IMR-90 (cell line): Measurements from ENCODE around the gene PFDN1. TPM values are rescaled to one million over a fixed set of nuclear protein-coding genes. Genes with fewer than 3 reads are reported as not detected.

Experiments used
- ATAC-seq: fragments of 200-7000 bp; cut with Tn5 transposase; 2 replicates; pipeline ENCODE4 v1.9.1; 2020; ENCODE audit warnings: low read depth, mild to moderate bottlenecking, moderate library complexity
- BruUV-seq: library from RNA; stranded (reverse); fragments of 400-500 nt; replicated peaks from 2 replicates; lab custom pipeline; 2021; lab: Mats Ljungman, UMichigan
- CTCF ChIA-PET: fragments of 300-600 bp; formaldehyde crosslinking; extraction: SDS; loops from one replicate; lab custom pipeline; 2021; ENCODE audit warnings: antibody characterized with exemption; lab: Yijun Ruan, JAX
- POLR2A ChIA-PET: fragments of 300-600 bp; sonication (Branson Sonifier 250); formaldehyde crosslinking; loops from one replicate; lab custom pipeline; 2022; ENCODE audit warnings: antibody characterized with exemption; ENCODE audit not compliant: unreplicated experiment; lab: Charles Lee
- DNase-seq: peaks from one replicate; pipeline ENCODE4 v3.0.0; 2013
- H2AFZ ChIP-seq: replicated peaks from 2 replicates; pipeline ENCODE3; 2013; ENCODE audit warnings: low read length, mild to moderate bottlenecking; ENCODE audit not compliant: poor library complexity
- H2AK5ac ChIP-seq: 2 replicates; pipeline ENCODE4 v1.6.1; 2013; ENCODE audit warnings: low read depth, low read length, inconsistent platforms
- H2AK9ac ChIP-seq: replicated peaks from 2 replicates; pipeline ENCODE3; 2013; ENCODE audit warnings: mild to moderate bottlenecking, low read depth, low read length, moderate library complexity; ENCODE audit not compliant: poor library complexity
- H2BK120ac ChIP-seq: 2 replicates; pipeline ENCODE4 v1.6.1; 2013; ENCODE audit warnings: low read depth, low read length, inconsistent platforms
- H2BK15ac ChIP-seq: 3 replicates; pipeline ENCODE4 v1.6.1; 2013; ENCODE audit warnings: low read depth, low read length, inconsistent platforms
- H2BK20ac ChIP-seq: 2 replicates; pipeline ENCODE4 v1.6.1; 2013; ENCODE audit warnings: low read depth, mild to moderate bottlenecking, inconsistent platforms, low read length, moderate library complexity
- H2BK5ac ChIP-seq: 2 replicates; pipeline ENCODE4 v1.6.1; 2013; ENCODE audit warnings: mild to moderate bottlenecking, low read depth, low read length, inconsistent platforms; ENCODE audit not compliant: poor library complexity, severe bottlenecking
- H3K14ac ChIP-seq: replicated peaks from 2 replicates; pipeline ENCODE4 v1.6.1; 2013; ENCODE audit warnings: low read depth, low read length, inconsistent platforms
- H3K18ac ChIP-seq: 2 replicates; pipeline ENCODE4 v1.6.1; 2013; ENCODE audit warnings: low read depth, low read length, control low read depth
- H3K23ac ChIP-seq: 2 replicates; pipeline ENCODE4 v1.6.1; 2013; ENCODE audit warnings: low read depth, low read length, inconsistent platforms
- H3K27ac ChIP-seq: 2 replicates; pipeline ENCODE4 v1.5.1; 2013; ENCODE audit warnings: mild to moderate bottlenecking, control low read depth, low read length; ENCODE audit not compliant: insufficient read depth
- H3K27me3 ChIP-seq: 2 replicates; pipeline ENCODE4 v1.6.1; 2013; ENCODE audit warnings: low read length; ENCODE audit not compliant: control insufficient read depth, insufficient read depth
- H3K36me3 ChIP-seq: 2 replicates; pipeline ENCODE4 v1.6.1; 2013; ENCODE audit warnings: low read length, mixed read lengths; ENCODE audit not compliant: control insufficient read depth, insufficient read depth
- H3K4ac ChIP-seq: 2 replicates; pipeline ENCODE4 v1.6.1; 2013; ENCODE audit warnings: low read depth, low read length, inconsistent platforms
- H3K4me1 ChIP-seq: 2 replicates; pipeline ENCODE4 v1.6.1; 2013; ENCODE audit warnings: low read length, mixed read lengths; ENCODE audit not compliant: control insufficient read depth, insufficient read depth
- H3K4me2 ChIP-seq: 2 replicates; pipeline ENCODE4 v1.6.1; 2013; ENCODE audit warnings: low read depth, mild to moderate bottlenecking, control low read depth, low read length, moderate library complexity
- H3K4me3 ChIP-seq: 2 replicates; pipeline ENCODE4 v1.5.1; 2013; ENCODE audit warnings: low read depth, mild to moderate bottlenecking, control low read depth, low read length, moderate library complexity; ENCODE audit not compliant: insufficient read depth
- H3K56ac ChIP-seq: 2 replicates; pipeline ENCODE4 v1.6.1; 2013; ENCODE audit warnings: low read length, inconsistent platforms; ENCODE audit not compliant: insufficient read depth; ENCODE audit errors: extremely low read depth
- H3K79me1 ChIP-seq, 2 experiments: 2 replicates each; pipeline ENCODE4 v1.6.1; 2013; ENCODE audit warnings: low read length in 2 of 2, inconsistent platforms in 1 of 2, low read depth in 1 of 2
- H3K9ac ChIP-seq: 2 replicates; pipeline ENCODE4 v1.6.1; 2013; ENCODE audit warnings: low read depth, low read length, control low read depth
- H3K9me1 ChIP-seq: 2 replicates; pipeline ENCODE4 v1.6.1; 2013; ENCODE audit warnings: low read length, inconsistent platforms; ENCODE audit not compliant: insufficient read depth
- H3K9me3 ChIP-seq: 2 replicates; pipeline ENCODE4 v1.6.1; 2013; ENCODE audit warnings: low read length; ENCODE audit not compliant: control insufficient read depth, insufficient read depth
- H4K20me1 ChIP-seq: 2 replicates; pipeline ENCODE4 v1.6.1; 2013; ENCODE audit warnings: low read length, inconsistent platforms; ENCODE audit not compliant: insufficient read depth
- H4K5ac ChIP-seq: 2 replicates; pipeline ENCODE4 v1.6.1; 2013; ENCODE audit warnings: mild to moderate bottlenecking, low read depth, low read length, control low read depth
- H4K8ac ChIP-seq, 2 experiments: 2 replicates each; pipeline ENCODE4 v1.6.1; 2013; ENCODE audit warnings: low read depth in 2 of 2, low read length in 2 of 2, control low read depth in 1 of 2, inconsistent platforms in 1 of 2
- H4K91ac ChIP-seq: 2 replicates; pipeline ENCODE4 v1.6.1; 2013; ENCODE audit warnings: low read depth, low read length, inconsistent platforms; ENCODE audit not compliant: insufficient read depth
- BHLHE40 ChIP-seq: fragments of 150-350 bp; IDR thresholded peaks from 2 replicates; pipeline ENCODE4 v1.6.1; 2016; ENCODE audit warnings: mild to moderate bottlenecking, low read depth, low read length
- CEBPB ChIP-seq: IDR thresholded peaks from 2 replicates; pipeline ENCODE4 v1.6.1; 2012; ENCODE audit warnings: low read depth, low read length, improper control_type of control experiment
- CHD1 ChIP-seq: IDR thresholded peaks from 2 replicates; pipeline ENCODE4 v1.6.1; 2012; ENCODE audit warnings: low read depth, low read length, improper control_type of control experiment
- ELK1 ChIP-seq: fragments of 150-350 bp; IDR thresholded peaks from 2 replicates; pipeline ENCODE4 v1.6.1; 2016; ENCODE audit warnings: low read depth, mild to moderate bottlenecking, low read length, moderate library complexity, borderline replicate concordance
- FOS ChIP-seq: fragments of 150-350 bp; IDR thresholded peaks from 2 replicates; pipeline ENCODE4 v1.6.1; 2016; ENCODE audit warnings: low read depth, low read length
- MAFK ChIP-seq: IDR thresholded peaks from 2 replicates; pipeline ENCODE4 v1.6.1; 2012; ENCODE audit warnings: low read depth, low read length, improper control_type of control experiment
- MAZ ChIP-seq: IDR thresholded peaks from 2 replicates; pipeline ENCODE4 v1.6.1; 2012; ENCODE audit warnings: low read depth, mild to moderate bottlenecking, low read length, improper control_type of control experiment, moderate library complexity, borderline replicate concordance
- NFE2L2 ChIP-seq: fragments of 150-350 bp; IDR thresholded peaks from 2 replicates; pipeline ENCODE4 v1.6.1; 2016; ENCODE audit warnings: low read depth, mild to moderate bottlenecking, low read length
- RCOR1 ChIP-seq: IDR thresholded peaks from 2 replicates; pipeline ENCODE4 v1.6.1; 2012; ENCODE audit warnings: mild to moderate bottlenecking, low read length, improper control_type of control experiment; ENCODE audit not compliant: insufficient replicate concordance
- SMC3 ChIP-seq: fragments of 150-350 bp; IDR thresholded peaks from 2 replicates; pipeline ENCODE4 v1.6.1; 2016; ENCODE audit warnings: low read depth, mild to moderate bottlenecking, antibody characterized with exemption, low read length, moderate library complexity
- WGBS, 2 experiments: methylation state at CpG; one replicate each; pipeline versions ENCODE4 v1.1.5 to v1.1.7; 2013; ENCODE audit warnings: missing lambda C conversion rate in 2 of 2; ENCODE audit not compliant: insufficient read length in 1 of 2; ENCODE audit errors: extremely low coverage in 2 of 2; 5-methylcytosine and 5-hydroxymethylcytosine counted together
- dilution Hi-C: fragments of 300-500 bp; cut with HindIII; formaldehyde crosslinking; loops from one replicate; pipeline ENCODE4 v1.14.3; 2018; ENCODE audit warnings: low sequenced_read_pairs; ENCODE audit not compliant: unreplicated experiment
- in situ Hi-C: fragments of 300-500 bp; cut with MboI; formaldehyde crosslinking; loops from 3 replicates; pipeline ENCODE4 v1.14.3; 2019; ENCODE audit warnings: low sequenced_read_pairs, inconsistent platforms, mixed read lengths
- intact Hi-C: fragments of 100-400 bp; cut with micrococcal nuclease; formaldehyde crosslinking; loops from 2 replicates; pipeline ENCODE4 v1.10.0; 2022
- polyA plus RNA-seq, 3 experiments: library from polyadenylated mRNA; depleted of rRNA; stranded (reverse); fragments of >200 nt; gene quantifications; 2 replicates each; pipeline ENCODE4 v1.2.3, GENCODE V29; 2012; ENCODE audit warnings: low replicate concordance in 1 of 3
- total RNA-seq: library from RNA; depleted of rRNA; stranded (reverse); fragments of >200 nt; gene quantifications from 2 replicates; pipeline ENCODE4 v1.2.3, GENCODE V29; 2012
- TF ChIP-seq, protein P1 (sequence below): conservative IDR thresholded peaks from 2 replicates; pipeline ENCODE4 v1.5.1; 2012; ENCODE audit warnings: mild to moderate bottlenecking, low read depth, low read length, improper control_type of control experiment

The PFDN1 gene
- total and polyA plus RNA-seq, 2 of the 4 experiments (the other 2 are of a cell fraction), result 98.8 to 134 TPM

DNA sequence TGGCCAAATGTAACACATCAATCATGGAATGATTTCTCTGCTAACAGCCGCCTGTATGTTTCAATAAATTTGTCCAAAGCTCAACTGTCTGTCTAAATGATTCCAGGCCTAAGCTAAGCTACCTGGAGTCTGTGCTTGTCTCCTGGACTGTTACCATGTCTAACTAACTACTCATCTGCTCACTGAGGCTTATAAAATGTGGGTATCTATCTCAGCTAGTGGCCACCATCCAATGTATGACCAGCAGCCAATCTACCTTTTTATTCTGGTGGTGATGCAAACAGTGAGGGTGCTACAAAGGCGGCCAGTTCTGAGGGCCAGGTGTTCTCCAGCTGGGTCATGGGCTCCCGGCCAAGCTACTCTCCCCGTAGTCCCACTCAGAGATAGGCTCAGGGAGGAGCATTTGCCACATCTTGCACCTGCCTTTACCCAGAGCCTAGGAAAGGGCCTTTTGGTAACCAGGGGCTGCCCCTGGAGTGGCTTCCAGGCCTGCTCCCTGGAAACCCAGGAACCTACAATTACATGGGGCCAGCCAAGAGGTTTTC is 59.1 kb downstream of the PFDN1 start (continued):
- no peak for TF ChIP-seq ELK1
- no peak for TF ChIP-seq MAZ

DNA sequence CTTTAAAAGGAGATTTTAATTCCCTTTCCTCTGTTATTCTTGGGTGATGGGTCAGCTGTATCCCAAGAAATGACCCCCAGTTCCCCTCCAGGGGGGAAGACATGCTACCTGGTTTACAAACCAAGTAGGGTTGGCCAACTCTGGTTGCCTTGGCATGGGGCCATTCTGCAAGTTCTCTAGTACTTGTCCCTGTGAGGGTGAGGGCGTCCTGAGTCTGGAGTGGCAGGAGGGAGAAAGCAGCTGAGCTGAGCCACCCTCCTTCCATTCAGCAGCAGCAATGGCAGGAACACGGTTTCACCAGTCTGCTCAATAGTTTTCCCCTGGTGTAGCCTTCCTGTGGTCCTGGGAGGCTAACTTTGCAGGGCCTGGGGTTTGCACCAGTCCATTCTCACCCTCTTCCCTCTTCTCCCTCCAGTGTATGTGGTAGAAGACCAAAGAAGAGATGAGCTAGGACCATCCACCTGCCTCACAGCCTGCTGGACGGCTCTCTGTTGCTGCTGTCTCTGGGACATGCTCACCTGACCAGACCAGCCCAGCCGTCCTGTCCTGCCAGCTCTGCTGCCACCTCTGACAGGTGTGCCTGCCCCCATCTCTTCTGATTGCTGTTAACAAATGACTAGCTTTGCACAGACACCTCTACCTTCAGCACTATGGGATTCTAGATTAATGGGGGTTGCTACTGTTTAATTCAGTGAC is 59.9 kb downstream of the PFDN1 start:
- Histone ChIP-seq H4K91ac (no peak overlapping the region), H4K5ac (no peak overlapping the region), H4K8ac (no peak overlapping the region), H2BK120ac (no peak overlapping the region), H3K56ac (no peak overlapping the region), H2AK9ac (no peak overlapping the region), H3K79me1 (peaks cover 19 to 56% of the 10 kb centered on the region in 2 experiments), H3K23ac (no peak overlapping the region), H3K18ac (no peak overlapping the region), H4K20me1 (peaks cover 24% of the 10 kb centered on the region), H3K14ac (no peak overlapping the region), H3K9ac (no peak overlapping the region), H3K27ac (no peak overlapping the region), H3K27me3 (no peaks in the 10 kb centered on the region), H2BK20ac (no peak overlapping the region), H3K4me1 (peaks cover 31% of the 10 kb centered on the region), H3K4me2 (no peak overlapping the region), H2BK15ac (no peak overlapping the region), H2AFZ (no peak overlapping the region), H2AK5ac (no peak overlapping the region), H3K36me3 (peaks cover 2% of the 10 kb centered on the region; the same call in 1 of the 2 replicates), H3K4me3 (no peak overlapping the region), H2BK5ac (no peak overlapping the region), H3K9me1 (peaks cover 7% of the 10 kb centered on the region), H3K9me3 (no peaks in the 10 kb centered on the region), H3K4ac (no peak overlapping the region)
- intact Hi-C loops (loop anchor here (5.0 to 10.0 kb wide), 5 partner anchors 66 to 482 kb away; partner anchors contain the start of genes CD14, CYSTM1, HARS1 and HARS2), dilution Hi-C loops (no loop called here), in situ Hi-C loops (loop anchor here (5.0 kb wide), 1 partner anchor 109 kb away; no protein-coding TSS in a partner anchor)
- POLR2A ChIA-PET, result no interaction called here
- no TSS peak for BruUV-seq
- no peak for ATAC-seq
- no peak for DNase-seq
- WGBS, 2 experiments, result 93% methylated on average over 2 of the region's 4 CpGs; no CpG with 5 or more reads in 1 of the 2 experiments
- CTCF ChIA-PET, result interaction anchor here (1.1 to 8.7 kb wide), 9 partner anchors 29 to 121 kb away, joined by 3 to 233 read pairs (median 6); partner anchors contain the start of genes HBEGF and SLC4A9
- TF ChIP-seq ELK1 (no peak), CEBPB (no peak), MAFK (no peak), NFE2L2 (no peak), BHLHE40 (no peak), SMC3 (no peak), FOS (no peak), CHD1 (no peak), RCOR1 (no peak)
- TF ChIP-seq, protein P1, sequence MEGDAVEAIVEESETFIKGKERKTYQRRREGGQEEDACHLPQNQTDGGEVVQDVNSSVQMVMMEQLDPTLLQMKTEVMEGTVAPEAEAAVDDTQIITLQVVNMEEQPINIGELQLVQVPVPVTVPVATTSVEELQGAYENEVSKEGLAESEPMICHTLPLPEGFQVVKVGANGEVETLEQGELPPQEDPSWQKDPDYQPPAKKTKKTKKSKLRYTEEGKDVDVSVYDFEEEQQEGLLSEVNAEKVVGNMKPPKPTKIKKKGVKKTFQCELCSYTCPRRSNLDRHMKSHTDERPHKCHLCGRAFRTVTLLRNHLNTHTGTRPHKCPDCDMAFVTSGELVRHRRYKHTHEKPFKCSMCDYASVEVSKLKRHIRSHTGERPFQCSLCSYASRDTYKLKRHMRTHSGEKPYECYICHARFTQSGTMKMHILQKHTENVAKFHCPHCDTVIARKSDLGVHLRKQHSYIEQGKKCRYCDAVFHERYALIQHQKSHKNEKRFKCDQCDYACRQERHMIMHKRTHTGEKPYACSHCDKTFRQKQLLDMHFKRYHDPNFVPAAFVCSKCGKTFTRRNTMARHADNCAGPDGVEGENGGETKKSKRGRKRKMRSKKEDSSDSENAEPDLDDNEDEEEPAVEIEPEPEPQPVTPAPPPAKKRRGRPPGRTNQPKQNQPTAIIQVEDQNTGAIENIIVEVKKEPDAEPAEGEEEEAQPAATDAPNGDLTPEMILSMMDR, result no peak
